GM19238 (cell line): ENCODE measurements around the gene GABRB1.

Experiments used
- DNase-seq: peaks from one replicate; pipeline ENCODE4 v3.0.0; 2011; ENCODE audit warnings: low spot score; ENCODE audit not compliant: insufficient read length

GABRB1 gene

DNA sequence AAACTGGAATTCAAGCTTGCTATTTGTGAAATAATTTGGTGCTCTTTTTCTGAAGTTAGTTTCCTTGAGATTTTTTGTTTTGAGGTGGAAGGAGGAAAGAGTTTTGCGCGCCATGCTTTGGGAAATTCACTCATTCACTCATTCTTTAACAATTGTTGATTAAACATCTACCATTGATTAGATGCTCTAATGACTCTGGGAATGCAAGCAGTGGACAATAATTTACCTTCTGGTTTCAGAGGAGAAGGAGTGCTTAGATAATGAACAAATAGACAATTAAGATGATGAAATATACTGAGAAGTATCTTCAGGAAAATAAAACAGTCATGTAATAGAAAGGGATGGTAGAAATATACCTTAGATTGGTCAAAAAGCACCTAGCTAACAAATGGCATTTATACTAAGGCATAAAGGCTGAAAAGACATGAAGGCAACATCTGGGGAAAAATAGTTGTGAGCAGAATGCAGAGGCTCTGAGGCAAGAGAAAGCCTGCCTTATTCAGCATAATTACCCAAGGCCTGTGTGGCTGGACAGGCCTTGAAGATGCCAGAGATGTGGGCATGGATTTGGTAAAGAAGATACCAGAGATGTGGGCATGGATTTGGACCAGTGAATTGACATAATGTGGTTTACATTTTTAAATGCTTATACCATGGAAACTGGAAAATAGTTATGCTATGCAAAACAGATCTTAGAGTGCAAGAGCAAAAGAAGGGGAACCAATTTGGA, 434.9 kb downstream of the GABRB1 start:
- DNase-seq, result no peak

DNA sequence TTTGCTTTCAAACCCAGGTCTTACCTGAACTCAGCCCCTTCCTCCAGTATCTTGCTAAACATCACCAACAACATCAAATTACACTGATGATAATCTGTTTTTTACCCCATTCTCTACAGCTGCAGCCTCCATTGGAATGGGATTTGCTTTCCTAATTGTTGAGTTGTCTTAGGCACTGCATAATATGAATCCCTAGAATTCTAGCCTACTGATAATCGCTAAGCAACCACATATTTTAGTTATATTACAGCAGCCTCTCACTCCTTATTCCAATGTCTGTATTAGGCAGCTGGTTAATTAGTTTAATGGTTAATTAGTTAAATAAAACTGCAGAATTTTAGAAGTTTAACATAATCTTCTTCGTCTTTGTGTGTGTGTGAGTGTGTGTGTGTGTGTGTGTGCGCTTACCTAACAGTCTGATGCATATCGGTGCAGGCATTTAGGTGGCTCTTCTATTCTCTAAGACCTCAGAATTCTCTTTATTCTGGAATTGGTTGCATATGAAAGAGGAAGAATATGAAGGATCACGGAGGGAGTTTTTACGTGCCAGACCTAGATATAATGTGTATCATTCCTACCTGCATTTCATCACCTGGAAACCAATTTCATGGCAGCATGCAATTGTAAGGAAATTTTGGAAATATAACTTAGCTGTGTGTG, 437.5 kb downstream of the GABRB1 start:
- DNase-seq, result no peak

DNA sequence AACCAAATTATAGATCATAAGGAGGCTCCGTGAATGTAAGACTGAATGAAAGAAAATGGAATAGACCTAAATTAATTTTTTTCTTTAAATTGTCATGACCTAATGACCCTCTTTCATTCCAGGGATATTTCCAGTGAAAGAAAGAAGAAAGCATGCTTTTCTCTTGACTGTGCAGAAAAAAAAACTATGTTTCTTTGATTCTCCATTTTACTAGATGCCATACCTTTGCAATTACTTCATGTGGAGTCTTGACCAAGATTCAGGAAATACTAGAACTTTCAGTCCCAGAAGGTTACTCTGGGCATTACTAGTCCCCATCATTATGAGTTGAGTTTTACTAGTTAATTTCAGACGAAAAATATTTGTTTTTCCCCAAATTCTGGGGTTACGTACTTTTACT, 438.6 kb downstream of the GABRB1 start:
- no peak for DNase-seq

DNA sequence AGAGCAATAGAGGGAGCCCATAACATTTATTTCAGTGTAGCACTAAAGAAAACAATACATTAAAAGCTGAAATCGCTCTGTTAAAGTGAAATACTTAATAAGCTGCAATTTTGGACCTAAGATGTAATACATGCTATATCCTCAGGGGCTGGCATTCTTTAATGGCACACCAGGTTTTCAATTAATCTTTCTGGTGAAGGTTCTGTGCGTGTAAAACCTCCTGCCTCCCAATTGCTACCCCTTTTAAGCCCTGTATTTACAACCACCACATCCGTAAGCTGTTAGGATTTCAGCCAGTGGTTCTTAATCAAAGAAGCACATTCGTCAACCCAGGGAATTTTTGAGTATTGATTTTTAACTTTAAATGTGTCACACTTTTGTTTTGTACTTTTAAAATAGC, 439.7 kb downstream of the GABRB1 start:
- no peak for DNase-seq

DNA sequence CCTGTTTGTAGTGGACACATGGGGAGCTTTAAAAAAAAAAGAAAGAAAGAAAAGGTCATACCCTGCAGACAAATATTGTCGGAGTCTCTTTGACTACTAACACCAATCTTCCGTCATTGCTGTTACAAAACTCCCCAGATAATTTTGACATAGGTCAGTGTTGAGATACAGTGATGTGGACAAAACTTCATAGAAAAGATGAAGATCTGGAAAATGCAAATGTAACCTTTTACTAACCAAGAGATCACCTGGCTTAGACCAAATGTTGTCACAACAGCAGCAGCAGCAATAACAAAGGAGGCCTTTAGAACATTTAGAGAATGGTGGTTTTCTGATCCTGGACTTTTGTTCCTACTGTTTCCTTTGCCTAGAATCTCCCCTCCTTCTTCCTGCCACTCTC, 440.2 kb downstream of the GABRB1 start:
- DNase-seq, result no peak

DNA sequence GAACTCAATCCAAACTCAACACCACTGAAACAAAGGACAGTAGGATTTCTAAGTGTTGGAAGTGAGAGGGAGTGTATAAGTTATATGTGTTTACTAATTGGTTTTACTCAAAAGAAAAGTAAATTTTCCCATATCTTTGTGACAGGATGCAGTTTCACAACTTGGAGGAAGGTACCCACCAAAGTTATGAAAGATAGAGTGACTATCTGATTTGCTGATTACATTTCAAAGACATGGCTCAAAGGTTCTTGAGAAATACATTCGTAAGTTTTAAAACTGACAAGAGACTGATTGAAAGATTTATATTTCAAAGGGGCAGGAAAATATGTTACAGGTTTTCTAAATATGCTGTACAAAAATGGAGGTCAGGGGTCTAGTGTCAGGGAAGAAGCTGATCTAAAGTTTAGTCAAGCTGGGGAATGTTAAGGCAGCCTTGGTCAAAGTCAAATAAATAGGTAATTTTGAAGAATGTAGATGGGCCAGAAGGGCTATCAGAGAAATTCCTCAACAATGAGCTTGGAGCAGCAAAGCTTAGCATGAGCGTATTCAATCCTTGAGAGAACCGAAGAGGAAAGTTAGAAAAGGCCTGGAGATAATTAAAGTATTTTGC, 441.9 kb downstream of the GABRB1 start:
- DNase-seq, result no peak

DNA sequence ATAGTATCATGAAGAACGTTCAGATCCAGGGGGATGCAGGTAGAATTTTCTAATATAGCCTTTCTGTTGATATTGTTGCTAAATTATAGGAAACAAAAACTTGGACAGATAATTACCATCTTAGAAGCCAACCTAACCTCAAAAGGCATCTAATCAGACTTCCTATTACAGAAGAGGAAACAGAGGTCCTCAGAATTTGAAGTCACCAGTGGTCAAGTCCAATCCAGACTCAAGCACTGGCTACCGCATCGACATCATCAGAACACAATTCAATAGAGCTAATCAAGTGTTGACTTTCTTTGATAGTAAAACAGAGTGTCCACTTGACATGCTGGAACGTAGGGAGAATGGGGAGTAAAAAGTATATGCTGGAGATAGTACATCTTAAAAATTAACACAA, 443.4 kb downstream of the GABRB1 start:
- no peak for DNase-seq

DNA sequence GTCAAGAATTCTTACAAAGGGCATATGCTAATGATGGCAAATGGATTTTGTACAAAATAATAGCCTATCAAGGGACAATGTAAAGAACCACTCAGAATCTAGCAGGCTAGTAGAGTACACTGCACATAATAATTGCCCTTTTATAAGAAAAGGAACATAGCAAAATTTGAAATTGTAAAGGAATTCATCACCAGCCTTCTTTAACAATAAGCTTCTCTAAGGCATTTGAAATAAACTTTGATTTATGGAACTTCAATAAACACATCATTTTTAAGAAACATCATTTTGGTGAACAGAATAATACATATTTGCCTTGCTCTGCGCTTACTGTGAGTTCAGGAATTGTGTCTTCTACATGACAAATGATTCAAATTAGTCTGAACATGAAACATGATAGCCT, 444.0 kb downstream of the GABRB1 start:
- DNase-seq, result no peak
